Ishikawa (cell line): Measurements from ENCODE around the gene DYNLRB2.

Experiments
- EGR1 ChIP-seq: IDR thresholded peaks from 2 replicates; pipeline ENCODE4 v1.6.1; 2012
- EP300 ChIP-seq: IDR thresholded peaks from 2 replicates; pipeline ENCODE4 v1.6.1; 2012; ENCODE audit warnings: borderline replicate concordance
- MAX ChIP-seq: IDR thresholded peaks from 2 replicates; pipeline ENCODE4 v1.6.1; 2012
- RAD21 ChIP-seq: IDR thresholded peaks from 2 replicates; pipeline ENCODE4 v1.6.1; 2012; ENCODE audit warnings: low read depth
- TAF1 ChIP-seq: IDR thresholded peaks from 2 replicates; pipeline ENCODE4 v1.6.1; 2012; ENCODE audit warnings: low read depth, mild to moderate bottlenecking
- YY1 ChIP-seq: IDR thresholded peaks from 2 replicates; pipeline ENCODE4 v1.6.1; 2012; ENCODE audit warnings: low read depth
- TF ChIP-seq, protein P1 (sequence below): IDR thresholded peaks from 2 replicates; pipeline ENCODE4 v1.6.1; 2012
- TF ChIP-seq, protein P2 (sequence below): IDR thresholded peaks from 2 replicates; pipeline ENCODE4 v1.6.1; 2012; ENCODE audit warnings: low read depth, mild to moderate bottlenecking

- no peak for TF ChIP-seq TAF1
- TF ChIP-seq, protein P1, sequence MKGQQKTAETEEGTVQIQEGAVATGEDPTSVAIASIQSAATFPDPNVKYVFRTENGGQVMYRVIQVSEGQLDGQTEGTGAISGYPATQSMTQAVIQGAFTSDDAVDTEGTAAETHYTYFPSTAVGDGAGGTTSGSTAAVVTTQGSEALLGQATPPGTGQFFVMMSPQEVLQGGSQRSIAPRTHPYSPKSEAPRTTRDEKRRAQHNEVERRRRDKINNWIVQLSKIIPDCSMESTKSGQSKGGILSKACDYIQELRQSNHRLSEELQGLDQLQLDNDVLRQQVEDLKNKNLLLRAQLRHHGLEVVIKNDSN: no peak
- TF ChIP-seq EP300: no peak
- TF ChIP-seq MAX: no peak
- no peak for TF ChIP-seq RAD21
- no peak for TF ChIP-seq YY1
- TF ChIP-seq EGR1: no peak
- TF ChIP-seq, protein P2, sequence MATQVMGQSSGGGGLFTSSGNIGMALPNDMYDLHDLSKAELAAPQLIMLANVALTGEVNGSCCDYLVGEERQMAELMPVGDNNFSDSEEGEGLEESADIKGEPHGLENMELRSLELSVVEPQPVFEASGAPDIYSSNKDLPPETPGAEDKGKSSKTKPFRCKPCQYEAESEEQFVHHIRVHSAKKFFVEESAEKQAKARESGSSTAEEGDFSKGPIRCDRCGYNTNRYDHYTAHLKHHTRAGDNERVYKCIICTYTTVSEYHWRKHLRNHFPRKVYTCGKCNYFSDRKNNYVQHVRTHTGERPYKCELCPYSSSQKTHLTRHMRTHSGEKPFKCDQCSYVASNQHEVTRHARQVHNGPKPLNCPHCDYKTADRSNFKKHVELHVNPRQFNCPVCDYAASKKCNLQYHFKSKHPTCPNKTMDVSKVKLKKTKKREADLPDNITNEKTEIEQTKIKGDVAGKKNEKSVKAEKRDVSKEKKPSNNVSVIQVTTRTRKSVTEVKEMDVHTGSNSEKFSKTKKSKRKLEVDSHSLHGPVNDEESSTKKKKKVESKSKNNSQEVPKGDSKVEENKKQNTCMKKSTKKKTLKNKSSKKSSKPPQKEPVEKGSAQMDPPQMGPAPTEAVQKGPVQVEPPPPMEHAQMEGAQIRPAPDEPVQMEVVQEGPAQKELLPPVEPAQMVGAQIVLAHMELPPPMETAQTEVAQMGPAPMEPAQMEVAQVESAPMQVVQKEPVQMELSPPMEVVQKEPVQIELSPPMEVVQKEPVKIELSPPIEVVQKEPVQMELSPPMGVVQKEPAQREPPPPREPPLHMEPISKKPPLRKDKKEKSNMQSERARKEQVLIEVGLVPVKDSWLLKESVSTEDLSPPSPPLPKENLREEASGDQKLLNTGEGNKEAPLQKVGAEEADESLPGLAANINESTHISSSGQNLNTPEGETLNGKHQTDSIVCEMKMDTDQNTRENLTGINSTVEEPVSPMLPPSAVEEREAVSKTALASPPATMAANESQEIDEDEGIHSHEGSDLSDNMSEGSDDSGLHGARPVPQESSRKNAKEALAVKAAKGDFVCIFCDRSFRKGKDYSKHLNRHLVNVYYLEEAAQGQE: no peak
These were observed 23.6 kb downstream of the DYNLRB2 start for GRCh38 chr16:80564394-80564793.
